Right lobe of liver (tissue), 4 donors: Measurements from ENCODE around the gene PTPN7.

Experiments used
- CTCF ChIP-seq, 4 donors: fragments of 200-600 bp in 3 of 4; fragments of 450-650 bp in 1 of 4; IDR thresholded peaks; one replicate each; pipeline versions ENCODE4 v1.5.1 to v1.8.0; 2016 to 2022; ENCODE audit warnings: antibody characterized with exemption in 4 of 4, mild to moderate bottlenecking in 2 of 4
- POLR2A ChIP-seq: fragments of 450-650 bp; IDR thresholded peaks from one replicate; pipeline ENCODE4 v1.6.1; 2017; ENCODE audit warnings: antibody characterized with exemption, mild to moderate bottlenecking
- donor health status: DM: no; HTN: no; CAD: no.
- donor health status: DM: no; HTN: no; CAD: no.
- donor health status: DM: no; HTN: yes; CAD: no.

- TF ChIP-seq CTCF (IDR thresholded peaks at IDR 0.05) = peak; percentile 55 to 67 (median 56)
- no peak for TF ChIP-seq POLR2A
Measured at GRCh38 chr1:202122639-202123335, 37.6 kb downstream of the PTPN7 start, which contains the start of gene GPR37L1.
